ENCODE results near the gene ADAM12.
"Not testable (repeated sequence)": the region's sequence is repeated elsewhere in the genome, so short reads cannot be mapped to it uniquely, and the experiment has no call there.

Gene ADAM12

GRCh38 chr10:126402721-126403695, 14.7 kb upstream of the ADAM12 start:
- DNase-seq, result no peak

- DNase-seq, result no peak
These were observed 12.4 kb upstream of the ADAM12 start for GRCh38 chr10:126400641-126401040.

DNA sequence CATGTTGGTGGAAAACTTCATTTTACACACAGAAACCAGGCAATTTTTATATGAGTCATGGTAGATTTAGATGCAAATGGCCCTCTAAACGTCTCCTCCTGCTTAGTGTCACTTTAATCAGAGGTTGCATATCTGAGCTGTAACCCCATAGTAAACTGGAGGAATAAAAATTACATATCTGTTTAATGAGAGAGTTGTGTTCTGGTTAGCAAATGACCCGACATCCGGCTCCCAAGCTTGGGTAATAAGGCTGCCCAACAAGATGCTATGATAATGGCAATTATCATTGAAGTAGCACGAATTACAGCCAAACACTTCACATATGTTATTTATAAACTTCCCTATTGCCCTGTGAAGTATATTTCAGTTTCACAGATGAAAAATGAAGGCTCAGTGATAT, 10.6 kb upstream of the ADAM12 start:
- no peak for DNase-seq

GRCh38 chr10:126398383-126398743, 10.1 kb upstream of the ADAM12 start:
- DNase-seq, result no peak

- DNase-seq, result no peak
These were observed 9.5 kb upstream of the ADAM12 start for GRCh38 chr10:126397640-126398382.

DNA sequence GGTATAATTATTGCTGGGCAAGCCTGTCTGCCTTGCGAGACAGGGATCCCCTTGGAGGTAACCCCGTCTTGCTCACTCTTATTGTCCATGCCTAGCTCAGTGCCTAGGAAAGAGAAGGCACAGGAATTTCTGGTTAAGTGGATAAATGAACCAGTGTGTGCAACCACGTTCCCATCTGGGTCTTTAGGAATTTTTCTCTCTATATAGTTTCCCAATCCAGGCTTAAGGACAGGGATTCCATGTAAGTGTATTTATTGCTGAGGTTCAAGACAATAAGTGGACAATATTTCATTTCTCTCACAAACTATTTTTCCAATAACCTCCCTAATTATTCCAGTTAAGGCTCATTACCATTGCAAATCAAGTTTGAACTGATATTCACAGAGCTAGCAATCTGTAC, 8.9 kb upstream of the ADAM12 start:
- no peak for DNase-seq

DNA sequence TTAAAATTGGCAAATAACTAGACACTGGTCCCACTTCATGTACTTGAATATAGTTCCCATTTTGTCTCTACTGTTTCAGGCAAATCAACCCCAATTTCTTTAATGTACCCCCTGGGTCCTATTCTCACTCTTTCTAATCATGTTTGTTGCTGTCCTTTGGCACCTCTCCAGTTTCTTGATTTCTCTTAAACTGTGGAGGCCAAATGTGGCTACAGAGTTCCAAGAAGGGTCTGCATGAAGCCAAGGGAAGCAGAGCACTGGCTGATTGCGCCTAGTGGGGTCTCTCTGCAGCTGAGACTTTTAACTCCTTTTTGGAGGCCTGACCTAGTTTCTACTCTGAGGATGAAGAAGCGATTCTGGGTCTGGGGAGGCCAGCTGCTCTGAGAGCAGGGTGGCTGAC, 6.7 kb upstream of the ADAM12 start:
- DNase-seq, result no peak

GRCh38 chr10:126393076-126393475, 4.8 kb upstream of the ADAM12 start:
- no peak for DNase-seq

DNA sequence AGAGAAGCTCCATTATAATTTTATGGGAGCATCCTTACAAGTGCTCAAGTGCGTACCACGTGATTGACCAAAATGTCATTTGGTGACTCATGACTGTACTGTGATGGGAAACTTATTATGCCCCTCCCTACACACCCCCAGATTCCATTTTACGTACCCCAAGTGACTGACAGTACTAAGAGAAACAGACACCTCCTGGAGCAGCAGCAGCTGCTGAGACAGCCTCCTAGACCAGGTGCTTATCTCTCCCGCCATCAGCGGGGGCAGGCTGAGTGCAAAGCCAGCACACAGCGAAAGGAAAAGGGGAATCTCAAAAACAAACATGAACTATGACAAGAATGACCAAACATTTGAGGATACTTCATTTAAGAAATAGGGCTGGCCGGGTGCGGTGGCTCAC, 4.2 kb upstream of the ADAM12 start:
- no peak for DNase-seq

- DNase-seq, result no peak
These were observed 3.8 kb upstream of the ADAM12 start for GRCh38 chr10:126392068-126392467.

DNA sequence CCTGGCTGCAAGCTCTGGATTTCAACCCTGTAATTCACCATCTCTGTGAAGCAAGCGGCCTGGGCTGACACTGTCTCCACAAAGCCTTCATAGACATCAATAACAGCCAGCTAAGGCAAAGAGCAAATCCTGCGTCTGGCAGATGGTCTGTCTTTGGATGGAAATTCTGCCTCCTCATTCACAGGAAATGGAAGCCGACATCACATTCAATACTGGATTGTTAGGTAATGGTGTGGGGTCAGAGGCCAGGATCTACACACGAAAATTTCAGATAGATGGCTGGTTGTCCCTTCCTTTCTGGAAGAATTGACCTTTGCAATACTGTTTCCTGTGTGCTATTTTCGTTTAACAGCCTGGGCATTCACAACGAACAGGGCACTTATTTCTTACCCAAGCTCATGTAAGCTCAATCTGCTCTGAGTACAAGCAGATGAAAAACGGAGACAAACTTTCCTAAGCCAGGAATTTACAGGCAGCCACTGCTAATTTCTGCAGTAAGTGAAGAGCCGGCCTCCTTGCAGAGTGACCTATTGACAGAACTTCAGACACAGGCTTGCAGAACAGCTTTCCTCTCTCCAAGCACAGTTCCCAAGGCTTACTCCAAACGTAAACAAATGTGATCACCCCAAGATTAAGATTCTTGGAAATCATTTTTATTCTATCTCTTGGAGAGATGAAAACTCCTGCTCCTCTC, 3.1 kb upstream of the ADAM12 start:
- DNase-seq, result no peak

DNA sequence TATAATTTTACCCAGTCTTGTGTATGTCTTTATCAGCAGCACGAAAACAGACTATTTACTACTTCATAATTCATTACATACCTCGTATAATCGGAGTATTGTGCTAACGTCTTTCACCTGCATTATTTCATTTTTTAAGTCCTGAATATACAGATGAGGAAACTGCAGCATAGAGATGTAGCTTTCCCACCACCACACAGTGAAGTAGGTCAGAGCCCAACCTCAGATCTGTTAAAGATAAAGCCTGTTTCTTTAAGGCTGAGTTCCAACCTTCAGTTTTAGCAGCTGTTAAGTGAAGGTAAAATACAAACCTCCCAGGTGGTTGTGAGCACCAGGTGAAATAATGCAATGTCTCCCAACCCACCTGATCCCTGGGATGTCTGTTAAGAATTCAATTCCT, 2.0 kb upstream of the ADAM12 start:
- no peak for DNase-seq

DNA sequence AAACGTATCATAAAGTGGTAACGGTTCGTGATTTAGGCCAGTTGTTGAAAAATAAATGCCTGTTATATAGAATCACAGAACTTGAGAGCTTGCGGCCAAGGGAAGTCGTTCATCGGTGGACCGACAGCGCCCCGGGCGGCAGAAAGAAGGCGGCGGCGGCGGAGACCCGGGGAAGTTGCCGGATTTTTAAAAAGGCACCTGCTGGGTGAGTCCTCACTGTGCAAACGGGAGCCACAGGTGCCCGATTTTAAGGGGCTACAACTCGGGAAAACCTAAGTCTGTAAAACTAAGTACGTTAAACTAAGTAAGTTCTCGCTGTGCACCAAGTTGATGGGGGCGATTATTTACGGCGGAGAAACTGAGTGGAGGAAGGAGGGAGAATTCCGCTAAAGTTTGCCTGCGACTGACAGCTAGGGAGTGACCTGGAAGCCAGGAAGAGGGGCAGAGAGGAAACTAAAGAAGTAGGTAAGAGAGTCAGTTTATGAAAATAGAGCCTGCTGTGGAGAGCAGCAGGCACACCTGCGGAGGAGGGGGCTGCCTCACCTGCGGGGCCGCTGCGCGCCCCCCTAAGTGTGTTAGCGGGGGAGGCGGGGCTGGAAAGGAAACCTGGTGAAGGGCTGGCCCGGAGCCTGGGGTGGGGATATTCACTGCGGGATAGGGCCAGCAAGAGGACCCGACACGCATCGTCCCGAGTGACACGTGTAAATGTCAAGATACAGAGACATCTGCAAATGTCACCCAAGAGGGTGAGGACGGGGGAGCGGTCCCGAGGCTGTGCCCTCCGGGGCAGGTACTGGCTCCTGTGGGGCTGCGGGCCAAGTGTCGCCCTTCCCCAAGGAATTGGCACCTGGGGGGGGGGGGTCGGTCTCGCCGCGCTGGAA, 996 bp downstream of the ADAM12 start:
- peak; percentile 51 for DNase-seq

GRCh38 chr10:126384269-126384873, 3.9 kb downstream of the ADAM12 start:
- no peak for DNase-seq

GRCh38 chr10:126380352-126381076, 7.8 kb downstream of the ADAM12 start:
- DNase-seq, result no peak

- not testable (repeated sequence) for DNase-seq
These were observed 9.1 kb downstream of the ADAM12 start for GRCh38 chr10:126379166-126379565.

- no peak for DNase-seq
These were observed 11.3 kb downstream of the ADAM12 start for GRCh38 chr10:126376956-126377355.

DNA sequence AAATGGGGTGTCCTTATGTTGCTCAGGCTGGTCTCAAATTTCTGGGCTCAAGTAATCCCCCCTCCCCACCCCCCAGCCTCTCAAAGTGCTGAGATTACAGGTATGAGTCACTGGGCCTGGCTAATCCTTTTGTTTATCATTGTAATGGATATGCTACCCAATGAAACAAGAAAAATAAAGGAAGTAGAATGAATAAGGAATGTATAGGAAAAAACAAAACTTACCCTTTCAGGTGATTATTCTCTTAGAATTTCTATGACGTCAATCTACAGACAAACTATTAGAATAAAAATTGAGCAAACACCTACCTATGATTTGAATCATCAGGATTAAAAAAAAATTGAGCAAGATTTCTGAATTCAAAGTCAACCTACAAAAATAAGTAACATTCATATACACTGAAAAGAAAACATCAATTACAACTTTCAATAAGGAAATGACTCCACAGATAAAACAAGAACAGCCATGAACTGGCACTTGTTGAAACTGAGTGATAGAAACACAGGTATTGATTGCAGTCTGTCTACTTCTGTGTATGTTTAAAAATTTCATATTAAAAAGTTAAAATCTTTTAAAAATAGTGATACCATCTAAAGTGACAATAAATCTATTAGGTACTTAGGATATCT, 12.2 kb downstream of the ADAM12 start:
- DNase-seq, result no peak

GRCh38 chr10:126375299-126375698, 13.0 kb downstream of the ADAM12 start:
- no peak for DNase-seq

DNA sequence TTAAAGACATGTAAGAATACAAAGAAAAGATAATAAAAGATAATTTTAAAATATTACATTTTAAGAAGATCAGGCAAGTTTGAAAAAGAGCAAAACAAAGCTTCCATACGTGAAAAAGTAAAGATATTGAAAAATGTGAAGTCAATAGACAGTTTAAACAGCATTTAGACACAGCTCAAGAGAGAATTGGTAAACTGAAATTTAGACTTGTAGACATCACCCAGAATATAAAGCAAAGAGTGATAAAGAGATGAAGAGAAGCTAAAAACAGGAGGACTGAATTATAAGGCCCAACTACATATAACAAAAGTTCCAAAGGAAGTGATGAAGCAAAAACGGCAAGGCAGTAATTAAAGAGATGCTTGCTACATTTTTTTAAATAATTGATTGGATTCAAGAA, 13.8 kb downstream of the ADAM12 start:
- DNase-seq, result no peak

GRCh38 chr10:126373972-126374371, 14.3 kb downstream of the ADAM12 start:
- DNase-seq, result no peak
